ENCODE data around the gene OR8S1.

DNA sequence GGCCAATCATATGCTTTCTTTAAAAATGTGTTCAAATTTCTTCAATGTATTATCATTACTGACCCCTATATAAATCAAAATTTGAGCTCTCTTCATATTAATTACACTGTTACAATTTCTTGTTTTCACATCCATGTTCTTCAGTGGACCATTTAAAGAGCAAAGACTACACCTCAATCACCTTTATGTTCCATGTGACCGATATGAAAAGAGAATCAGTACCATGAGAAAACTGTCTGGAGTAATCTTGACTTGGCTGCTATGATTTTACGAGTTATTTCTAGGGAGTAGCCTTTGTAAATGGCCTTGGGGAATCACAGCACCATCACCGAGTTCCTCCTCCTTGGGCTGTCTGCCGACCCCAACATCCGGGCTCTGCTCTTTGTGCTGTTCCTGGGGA lies at the start of gene OR8S1:
- TF ChIP-seq, protein P1, sequence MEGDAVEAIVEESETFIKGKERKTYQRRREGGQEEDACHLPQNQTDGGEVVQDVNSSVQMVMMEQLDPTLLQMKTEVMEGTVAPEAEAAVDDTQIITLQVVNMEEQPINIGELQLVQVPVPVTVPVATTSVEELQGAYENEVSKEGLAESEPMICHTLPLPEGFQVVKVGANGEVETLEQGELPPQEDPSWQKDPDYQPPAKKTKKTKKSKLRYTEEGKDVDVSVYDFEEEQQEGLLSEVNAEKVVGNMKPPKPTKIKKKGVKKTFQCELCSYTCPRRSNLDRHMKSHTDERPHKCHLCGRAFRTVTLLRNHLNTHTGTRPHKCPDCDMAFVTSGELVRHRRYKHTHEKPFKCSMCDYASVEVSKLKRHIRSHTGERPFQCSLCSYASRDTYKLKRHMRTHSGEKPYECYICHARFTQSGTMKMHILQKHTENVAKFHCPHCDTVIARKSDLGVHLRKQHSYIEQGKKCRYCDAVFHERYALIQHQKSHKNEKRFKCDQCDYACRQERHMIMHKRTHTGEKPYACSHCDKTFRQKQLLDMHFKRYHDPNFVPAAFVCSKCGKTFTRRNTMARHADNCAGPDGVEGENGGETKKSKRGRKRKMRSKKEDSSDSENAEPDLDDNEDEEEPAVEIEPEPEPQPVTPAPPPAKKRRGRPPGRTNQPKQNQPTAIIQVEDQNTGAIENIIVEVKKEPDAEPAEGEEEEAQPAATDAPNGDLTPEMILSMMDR (IDR thresholded peaks at IDR 0.05; ENCODE audit: extremely low read depth in 1 of 2, insufficient read depth in 1 of 2, low read depth in 1 of 2, low read length in 2 of 2): no peak
- no peak for TF ChIP-seq POLR2AphosphoS5 (IDR thresholded peaks at IDR 0.05; ENCODE audit: insufficient read depth, low read depth, low read length)
